Transverse colon (tissue), 4 donors: ENCODE data around the gene LAMC2.

Experiments used
- EP300 ChIP-seq: sonication (generic); formaldehyde crosslinking; IDR thresholded peaks from one replicate; pipeline ENCODE4 v1.6.1; 2017; ENCODE audit warnings: antibody characterized with exemption, low read depth
- POLR2A ChIP-seq: fragments of 450-650 bp; IDR thresholded peaks from one replicate; pipeline ENCODE4 v1.6.1; 2016; ENCODE audit warnings: antibody characterized with exemption, mild to moderate bottlenecking, moderate library complexity
- POLR2AphosphoS5 ChIP-seq, 3 donors: sonication (generic); formaldehyde crosslinking; IDR thresholded peaks; one replicate each; pipeline ENCODE4 v1.6.1; 2016; ENCODE audit warnings: antibody characterized with exemption in 3 of 3
- TF ChIP-seq, protein P1 (sequence below), 5 experiments: fragments of 200-600 bp in 3 of 5; fragments of 450-650 bp in 2 of 5; sonication (generic) in 3 of 5; IDR thresholded peaks; 1 replicate in 2 of 5; 2 replicates in 3 of 5; pipeline ENCODE4 v1.5.1; 2016 to 2017; ENCODE audit warnings: antibody characterized with exemption in 5 of 5, inconsistent platforms in 3 of 5, mild to moderate bottlenecking in 2 of 5, moderate library complexity in 1 of 5

DNA sequence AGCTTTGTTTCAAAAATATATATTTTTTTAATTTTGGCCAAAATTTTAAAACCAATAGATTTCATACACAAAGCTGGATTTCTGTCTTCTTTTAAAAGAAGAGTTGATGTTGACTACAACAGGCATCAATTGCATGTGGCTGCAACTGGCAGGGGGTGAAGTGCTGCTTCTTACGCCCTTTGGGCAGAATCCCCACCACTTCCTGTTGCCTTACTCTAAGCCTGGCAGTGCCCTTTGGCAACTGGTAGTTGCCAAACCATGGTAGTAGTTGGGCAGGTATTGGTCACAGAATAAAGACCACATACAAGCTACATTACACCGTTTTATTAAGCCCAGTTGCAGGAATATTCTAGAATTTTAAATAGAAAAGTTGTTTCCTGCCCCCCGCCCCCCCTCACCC, 17.0 kb downstream of the LAMC2 start:
- TF ChIP-seq, protein P1, sequence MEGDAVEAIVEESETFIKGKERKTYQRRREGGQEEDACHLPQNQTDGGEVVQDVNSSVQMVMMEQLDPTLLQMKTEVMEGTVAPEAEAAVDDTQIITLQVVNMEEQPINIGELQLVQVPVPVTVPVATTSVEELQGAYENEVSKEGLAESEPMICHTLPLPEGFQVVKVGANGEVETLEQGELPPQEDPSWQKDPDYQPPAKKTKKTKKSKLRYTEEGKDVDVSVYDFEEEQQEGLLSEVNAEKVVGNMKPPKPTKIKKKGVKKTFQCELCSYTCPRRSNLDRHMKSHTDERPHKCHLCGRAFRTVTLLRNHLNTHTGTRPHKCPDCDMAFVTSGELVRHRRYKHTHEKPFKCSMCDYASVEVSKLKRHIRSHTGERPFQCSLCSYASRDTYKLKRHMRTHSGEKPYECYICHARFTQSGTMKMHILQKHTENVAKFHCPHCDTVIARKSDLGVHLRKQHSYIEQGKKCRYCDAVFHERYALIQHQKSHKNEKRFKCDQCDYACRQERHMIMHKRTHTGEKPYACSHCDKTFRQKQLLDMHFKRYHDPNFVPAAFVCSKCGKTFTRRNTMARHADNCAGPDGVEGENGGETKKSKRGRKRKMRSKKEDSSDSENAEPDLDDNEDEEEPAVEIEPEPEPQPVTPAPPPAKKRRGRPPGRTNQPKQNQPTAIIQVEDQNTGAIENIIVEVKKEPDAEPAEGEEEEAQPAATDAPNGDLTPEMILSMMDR (IDR thresholded peaks at IDR 0.05), result no peak
- TF ChIP-seq POLR2A (no peak), EP300 (no peak), POLR2AphosphoS5 (IDR thresholded peaks at IDR 0.05) (no peak)
